Mucosa of gallbladder (tissue), 1 donor: ENCODE data around the gene DHCR24. TPM values are rescaled to one million over a fixed set of nuclear protein-coding genes. Genes with fewer than 3 reads are reported as not detected.
"Not testable (repeated sequence)": the region's sequence is repeated elsewhere in the genome, so short reads cannot be mapped to it uniquely, and the experiment has no call there.

Experiments
- DNase-seq: peaks from one replicate; pipeline ENCODE4 v3.0.0-alpha.2; 2020; ENCODE audit warnings: low spot score
- total RNA-seq: library from RNA; stranded (reverse); gene quantifications from one replicate; pipeline ENCODE4 v1.2.1, GENCODE V29; 2021
- donor health status: DM: no; HTN: no; CAD: no.

DHCR24 gene
- total RNA-seq, result 463 TPM

GRCh38 chr1:54886724-54887664, at the start of gene DHCR24:
TSS of gene DHCR24 (minus strand) at chr1:54887195. CDS start at chr1:54887119, 76 bp downstream.
- peak; percentile 86 for DNase-seq

GRCh38 chr1:54936791-54937190, 49.8 kb upstream of the DHCR24 start:
- no peak for DNase-seq

GRCh38 chr1:54934869-54935268, 47.9 kb upstream of the DHCR24 start:
- DNase-seq, result no peak

- not testable (repeated sequence) for DNase-seq
Observed at GRCh38 chr1:54934081-54934480, 47.1 kb upstream of the DHCR24 start.

- DNase-seq, result no peak
Observed at GRCh38 chr1:54931275-54931840, 44.4 kb upstream of the DHCR24 start.

GRCh38 chr1:54929700-54930099, 42.7 kb upstream of the DHCR24 start:
- DNase-seq, result no peak

- DNase-seq, result no peak
Observed at GRCh38 chr1:54928327-54928726, 41.3 kb upstream of the DHCR24 start.

- DNase-seq, result no peak
Observed at GRCh38 chr1:54927472-54928240, 40.7 kb upstream of the DHCR24 start.

GRCh38 chr1:54926970-54927369, 40.0 kb upstream of the DHCR24 start:
- DNase-seq, result no peak

- no peak for DNase-seq
Observed at GRCh38 chr1:54922921-54923421, 36.0 kb upstream of the DHCR24 start.

- DNase-seq, result no peak
Observed at GRCh38 chr1:54922040-54922761, 35.2 kb upstream of the DHCR24 start.

- no peak for DNase-seq
Observed at GRCh38 chr1:54919367-54920359, 32.7 kb upstream of the DHCR24 start.

- not testable (repeated sequence) for DNase-seq
Observed at GRCh38 chr1:54911076-54911475, 24.1 kb upstream of the DHCR24 start.

- DNase-seq, result no peak
Observed at GRCh38 chr1:54906586-54906985, 19.6 kb upstream of the DHCR24 start.

- DNase-seq, result no peak
Observed at GRCh38 chr1:54904476-54905048, 17.6 kb upstream of the DHCR24 start.

- no peak for DNase-seq
Observed at GRCh38 chr1:54894271-54894670, 7.3 kb upstream of the DHCR24 start.

- no peak for DNase-seq
Observed at GRCh38 chr1:54892586-54892985, 5.6 kb upstream of the DHCR24 start.

GRCh38 chr1:54889132-54889725, 2.2 kb upstream of the DHCR24 start:
- no peak for DNase-seq

- DNase-seq, result no peak
Observed at GRCh38 chr1:54888080-54888733, 1.2 kb upstream of the DHCR24 start.
